Astrocyte (in vitro differentiated cells and primary cell): ENCODE data around the gene LY6G6D. TPM values are rescaled to one million over a fixed set of nuclear protein-coding genes. Genes with fewer than 3 reads are reported as not detected.
"Not testable (repeated sequence)": the region's sequence is repeated elsewhere in the genome, so short reads cannot be mapped to it uniquely, and the experiment has no call there.

Experiments used
- DNase-seq: peaks from one replicate; pipeline ENCODE4 v3.0.0-alpha.2; 2010; ENCODE audit warnings: low read depth
- FAIRE-seq: peaks from 2 replicates; lab custom pipeline; 2011; peaks lifted over from hg19 to GRCh38; lab: Jason Lieb, UNC
- H2AFZ ChIP-seq: 2 replicates; pipeline ENCODE4 v1.6.0; 2012; ENCODE audit warnings: low read depth, low read length, inconsistent platforms
- H3K27ac ChIP-seq: 2 replicates; pipeline ENCODE4 v1.5.1; 2011; ENCODE audit warnings: low read depth, low read length, inconsistent platforms
- H3K27me3 ChIP-seq: 2 replicates; pipeline ENCODE4 v1.6.0; 2011; ENCODE audit warnings: low read length, inconsistent platforms; ENCODE audit not compliant: insufficient read depth
- H3K36me3 ChIP-seq: 2 replicates; pipeline ENCODE4 v1.5.1; 2011; ENCODE audit warnings: low read length, inconsistent platforms; ENCODE audit not compliant: insufficient read depth
- H3K4me1 ChIP-seq: 2 replicates; pipeline ENCODE4 v1.5.1; 2011; ENCODE audit warnings: low read length, inconsistent platforms; ENCODE audit not compliant: insufficient read depth
- H3K4me2 ChIP-seq: 2 replicates; pipeline ENCODE4 v1.6.0; 2012; ENCODE audit warnings: low read length, inconsistent platforms
- H3K4me3 ChIP-seq: 2 replicates; pipeline ENCODE4 v1.5.1; 2011; ENCODE audit warnings: low read depth, mild to moderate bottlenecking, low read length, inconsistent platforms; ENCODE audit not compliant: insufficient read depth
- H3K79me2 ChIP-seq: 2 replicates; pipeline ENCODE4 v1.6.0; 2012; ENCODE audit warnings: mild to moderate bottlenecking, low read length, inconsistent platforms; ENCODE audit not compliant: insufficient read depth
- H3K9ac ChIP-seq: 2 replicates; pipeline ENCODE4 v1.6.0; 2012; ENCODE audit warnings: mild to moderate bottlenecking, low read length, inconsistent platforms
- H3K9me3 ChIP-seq: 2 replicates; pipeline ENCODE4 v1.5.1; 2012; ENCODE audit warnings: low read depth, mild to moderate bottlenecking, low read length, inconsistent platforms; ENCODE audit not compliant: insufficient read depth
- H4K20me1 ChIP-seq: 2 replicates; pipeline ENCODE4 v1.6.0; 2012; ENCODE audit warnings: low read length, inconsistent platforms; ENCODE audit not compliant: insufficient read depth
- H3K27ac Mint-ChIP-seq: one replicate; pipeline ENCODE4 v1.8.0; 2021; ENCODE audit warnings: mild to moderate bottlenecking, mixed read lengths; ENCODE audit not compliant: unreplicated experiment
- H3K27me3 Mint-ChIP-seq: one replicate; pipeline ENCODE4 v1.8.0; 2021; ENCODE audit warnings: low read depth, mixed read lengths; ENCODE audit not compliant: unreplicated experiment
- H3K36me3 Mint-ChIP-seq: one replicate; pipeline ENCODE4 v1.8.0; 2021; ENCODE audit warnings: low read depth, mixed read lengths; ENCODE audit not compliant: unreplicated experiment
- H3K4me1 Mint-ChIP-seq: one replicate; pipeline ENCODE4 v1.8.0; 2021; ENCODE audit warnings: low read depth, mixed read lengths; ENCODE audit not compliant: unreplicated experiment
- H3K4me3 Mint-ChIP-seq: one replicate; pipeline ENCODE4 v1.8.0; 2021; ENCODE audit warnings: mild to moderate bottlenecking, moderate library complexity, mixed read lengths; ENCODE audit not compliant: unreplicated experiment
- H3K9me3 Mint-ChIP-seq: one replicate; pipeline ENCODE4 v1.8.0; 2021; ENCODE audit warnings: mild to moderate bottlenecking, mixed read lengths; ENCODE audit not compliant: unreplicated experiment
- EZH2 ChIP-seq: IDR thresholded peaks from 2 replicates; pipeline ENCODE4 v1.6.1; 2012; ENCODE audit warnings: mild to moderate bottlenecking, low read length, inconsistent platforms; ENCODE audit not compliant: insufficient read depth
- total RNA-seq: library from RNA; stranded (reverse); gene quantifications from 2 replicates; pipeline ENCODE4 v1.2.1, GENCODE V29; 2021
- TF ChIP-seq, protein P1 (sequence below): IDR thresholded peaks from 2 replicates; pipeline ENCODE4 v1.5.1; 2011; ENCODE audit warnings: low read depth, mild to moderate bottlenecking, inconsistent platforms, low read length, moderate library complexity; ENCODE audit not compliant: insufficient read depth

Gene LY6G6D
- total RNA-seq, 1 donor from 2014 or later, result not detected

DNA sequence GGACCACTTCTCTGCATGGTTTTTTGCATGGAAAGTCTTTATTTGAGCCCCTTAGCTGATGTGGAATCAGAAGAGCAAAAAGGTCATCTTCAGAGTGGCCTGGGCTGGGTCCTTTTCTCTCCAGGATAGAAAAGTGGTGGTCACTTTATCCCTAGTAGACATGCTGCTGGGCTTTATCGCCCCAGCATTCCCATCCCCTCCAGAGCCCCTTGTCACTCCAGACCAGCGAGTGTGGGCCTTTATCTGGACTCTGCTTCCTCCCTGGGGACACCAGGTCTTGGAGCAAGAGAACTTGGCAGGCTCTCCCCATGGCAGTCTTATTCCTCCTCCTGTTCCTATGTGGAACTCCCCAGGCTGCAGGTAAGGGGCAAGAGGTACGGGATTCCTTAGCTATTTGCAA is 8.5 kb upstream of the LY6G6D start, which contains the start of gene LY6G6F:
Gene LY6G6F (plus strand): TSS at position 268 of the 400 bp plus-strand sequence. CDS start 41 bp downstream, at position 309.
- H3K9ac ChIP-seq, result no peak within 1 kb of the TSS
- H4K20me1 ChIP-seq, result peaks cover 8% of the 10 kb centered on the region
- H3K4me3 ChIP-seq, result no peak within 1 kb of the TSS
- Mint-ChIP-seq H3K9me3 (no peaks in the 10 kb centered on the region), H3K4me1 (peaks cover 6% of the 10 kb centered on the region), H3K27ac (no peak within 1 kb of the TSS), H3K4me3 (no peak within 1 kb of the TSS), H3K36me3 (peaks cover 4% of the 10 kb centered on the region), H3K27me3 (peaks cover 13% of the 10 kb centered on the region)
- no peaks in the 10 kb centered on the region for H3K27me3 ChIP-seq
- H3K79me2 ChIP-seq, result peaks cover 14% of the 10 kb centered on the region
- no peak within 1 kb of the TSS for H2AFZ ChIP-seq
- H3K36me3 ChIP-seq, result no peaks in the 10 kb centered on the region
- TF ChIP-seq EZH2, result no peak
- TF ChIP-seq, protein P1, sequence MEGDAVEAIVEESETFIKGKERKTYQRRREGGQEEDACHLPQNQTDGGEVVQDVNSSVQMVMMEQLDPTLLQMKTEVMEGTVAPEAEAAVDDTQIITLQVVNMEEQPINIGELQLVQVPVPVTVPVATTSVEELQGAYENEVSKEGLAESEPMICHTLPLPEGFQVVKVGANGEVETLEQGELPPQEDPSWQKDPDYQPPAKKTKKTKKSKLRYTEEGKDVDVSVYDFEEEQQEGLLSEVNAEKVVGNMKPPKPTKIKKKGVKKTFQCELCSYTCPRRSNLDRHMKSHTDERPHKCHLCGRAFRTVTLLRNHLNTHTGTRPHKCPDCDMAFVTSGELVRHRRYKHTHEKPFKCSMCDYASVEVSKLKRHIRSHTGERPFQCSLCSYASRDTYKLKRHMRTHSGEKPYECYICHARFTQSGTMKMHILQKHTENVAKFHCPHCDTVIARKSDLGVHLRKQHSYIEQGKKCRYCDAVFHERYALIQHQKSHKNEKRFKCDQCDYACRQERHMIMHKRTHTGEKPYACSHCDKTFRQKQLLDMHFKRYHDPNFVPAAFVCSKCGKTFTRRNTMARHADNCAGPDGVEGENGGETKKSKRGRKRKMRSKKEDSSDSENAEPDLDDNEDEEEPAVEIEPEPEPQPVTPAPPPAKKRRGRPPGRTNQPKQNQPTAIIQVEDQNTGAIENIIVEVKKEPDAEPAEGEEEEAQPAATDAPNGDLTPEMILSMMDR, result no peak
- H3K9me3 ChIP-seq, result no peaks in the 10 kb centered on the region
- H3K4me1 ChIP-seq, result peaks cover 12% of the 10 kb centered on the region
- no peak within 1 kb of the TSS for H3K27ac ChIP-seq
- DNase-seq (no peak), FAIRE-seq (no peak)
- H3K4me2 ChIP-seq, result no peak within 1 kb of the TSS

DNA sequence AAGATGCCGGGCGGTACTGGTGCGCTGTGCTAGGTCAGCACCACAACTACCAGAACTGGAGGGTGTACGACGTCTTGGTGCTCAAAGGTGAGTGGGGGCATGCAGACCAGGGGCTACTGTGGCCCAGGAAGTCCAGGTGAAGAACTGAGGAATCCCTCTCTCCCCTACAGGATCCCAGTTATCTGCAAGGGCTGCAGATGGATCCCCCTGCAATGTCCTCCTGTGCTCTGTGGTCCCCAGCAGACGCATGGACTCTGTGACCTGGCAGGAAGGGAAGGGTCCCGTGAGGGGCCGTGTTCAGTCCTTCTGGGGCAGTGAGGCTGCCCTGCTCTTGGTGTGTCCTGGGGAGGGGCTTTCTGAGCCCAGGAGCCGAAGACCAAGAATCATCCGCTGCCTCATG is 7.4 kb upstream of the LY6G6D start:
- no peaks in the 10 kb centered on the region for H3K36me3 ChIP-seq
- H3K36me3 Mint-ChIP-seq, result peaks cover 2% of the 10 kb centered on the region
- TF ChIP-seq, protein P1, result no peak
- H3K27me3 Mint-ChIP-seq, result peaks cover 18% of the 10 kb centered on the region
- H3K27ac ChIP-seq, result no peak overlapping the region
- no peak overlapping the region for H2AFZ ChIP-seq
- H3K4me3 Mint-ChIP-seq, result no peak overlapping the region
- H3K4me1 ChIP-seq, result peaks cover 6% of the 10 kb centered on the region
- H3K4me1 Mint-ChIP-seq, result peaks cover 3% of the 10 kb centered on the region
- H3K4me3 ChIP-seq, result no peak overlapping the region
- H3K79me2 ChIP-seq, result peaks cover 3% of the 10 kb centered on the region
- no peak overlapping the region for H3K4me2 ChIP-seq
- DNase-seq (no peak), FAIRE-seq (no peak)
- no peaks in the 10 kb centered on the region for H3K9me3 ChIP-seq
- H3K27me3 ChIP-seq, result peaks cover 2% of the 10 kb centered on the region
- H3K9me3 Mint-ChIP-seq, result no peaks in the 10 kb centered on the region
- H3K27ac Mint-ChIP-seq, result no peak overlapping the region
- H4K20me1 ChIP-seq, result no peaks in the 10 kb centered on the region
- no peak overlapping the region for H3K9ac ChIP-seq

DNA sequence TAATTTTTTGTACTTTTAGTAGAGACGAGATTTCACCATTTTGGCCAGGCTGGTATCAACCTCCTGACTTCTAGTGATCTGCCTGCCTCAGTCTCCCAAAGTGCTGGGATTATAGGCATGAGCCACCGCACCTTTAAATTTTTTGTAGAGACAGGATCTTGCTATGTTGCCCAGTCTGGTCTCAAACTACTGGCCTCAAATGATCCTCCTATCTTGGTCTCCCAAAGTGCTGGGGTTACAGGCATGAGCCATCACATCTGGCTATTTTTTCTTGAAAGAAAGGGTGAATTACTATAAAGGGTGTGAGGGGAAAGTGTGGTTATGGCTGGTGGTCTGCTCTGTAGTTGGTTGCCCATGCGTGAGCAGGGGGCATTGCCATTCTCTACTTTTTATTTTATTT is 6.9 kb upstream of the LY6G6D start:
- Histone ChIP-seq H3K4me3 (no peak overlapping the region), H3K79me2 (no peaks in the 10 kb centered on the region), H3K9me3 (no peaks in the 10 kb centered on the region), H3K36me3 (no peaks in the 10 kb centered on the region), H3K9ac (no peak overlapping the region), H2AFZ (no peak overlapping the region), H3K27ac (no peak overlapping the region), H3K4me1 (peaks cover 6% of the 10 kb centered on the region), H3K4me2 (no peak overlapping the region), H4K20me1 (no peaks in the 10 kb centered on the region), H3K27me3 (peaks cover 2% of the 10 kb centered on the region)
- peaks cover 2% of the 10 kb centered on the region for H3K36me3 Mint-ChIP-seq
- FAIRE-seq (no peak), DNase-seq (no peak)
- peaks cover 20% of the 10 kb centered on the region for H3K27me3 Mint-ChIP-seq
- no peak overlapping the region for H3K4me3 Mint-ChIP-seq
- peaks cover 2% of the 10 kb centered on the region for H3K4me1 Mint-ChIP-seq
- TF ChIP-seq EZH2, result no peak
- TF ChIP-seq, protein P1, result no peak
- H3K27ac Mint-ChIP-seq, result no peak overlapping the region
- no peaks in the 10 kb centered on the region for H3K9me3 Mint-ChIP-seq

DNA sequence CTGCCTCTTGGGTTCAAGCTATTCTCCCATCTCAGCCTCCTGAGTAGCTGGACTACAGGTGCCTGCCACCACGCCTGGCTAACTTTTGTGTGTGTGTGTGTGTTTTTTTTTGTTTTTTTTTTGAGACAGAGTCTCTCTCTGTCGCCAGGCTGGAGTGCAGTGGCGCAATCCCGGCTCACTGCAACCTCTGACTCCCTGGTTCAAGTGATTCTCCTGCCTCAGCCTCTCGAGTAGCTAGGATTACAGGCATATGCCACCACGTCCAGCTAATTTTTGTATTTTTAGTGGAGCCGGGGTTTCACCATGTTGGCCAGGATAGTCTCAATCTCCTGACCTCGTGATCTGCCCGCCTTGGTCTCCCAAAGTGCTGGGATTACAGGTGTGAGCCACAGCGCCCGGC is 6.0 kb upstream of the LY6G6D start:
- H2AFZ ChIP-seq, DNase-seq, H3K9me3 Mint-ChIP-seq, H3K4me2 ChIP-seq, H3K27ac Mint-ChIP-seq, H3K4me3 ChIP-seq, FAIRE-seq, H3K4me1 ChIP-seq, H3K4me3 Mint-ChIP-seq, H3K36me3 ChIP-seq, H3K36me3 Mint-ChIP-seq, H3K27ac ChIP-seq, H3K9me3 ChIP-seq, H3K27me3 ChIP-seq, H3K9ac ChIP-seq, H4K20me1 ChIP-seq, H3K79me2 ChIP-seq, H3K4me1 Mint-ChIP-seq: not testable (repeated sequence)
- H3K27me3 Mint-ChIP-seq, result peaks cover 20% of the 10 kb centered on the region
